OCI-LY1 (cell line): ENCODE results near the gene CPNE5.

Experiments
- EZH2 ChIP-seq: fragments of 200-600 bp; sonication (generic), shearing (Covaris generic); IDR thresholded peaks from 2 replicates; pipeline ENCODE4 v1.8.0; 2017; ENCODE audit warnings: borderline replicate concordance, mixed run types, mild to moderate bottlenecking, antibody characterized with exemption, low read length, moderate library complexity, mixed read lengths
- TF ChIP-seq, protein P1 (sequence below): fragments of 200-600 bp; sonication (generic), shearing (Covaris generic); IDR thresholded peaks from 2 replicates; pipeline ENCODE4 v1.5.1; 2017; ENCODE audit warnings: mild to moderate bottlenecking, antibody characterized with exemption, low read length, moderate library complexity, mixed read lengths

DNA sequence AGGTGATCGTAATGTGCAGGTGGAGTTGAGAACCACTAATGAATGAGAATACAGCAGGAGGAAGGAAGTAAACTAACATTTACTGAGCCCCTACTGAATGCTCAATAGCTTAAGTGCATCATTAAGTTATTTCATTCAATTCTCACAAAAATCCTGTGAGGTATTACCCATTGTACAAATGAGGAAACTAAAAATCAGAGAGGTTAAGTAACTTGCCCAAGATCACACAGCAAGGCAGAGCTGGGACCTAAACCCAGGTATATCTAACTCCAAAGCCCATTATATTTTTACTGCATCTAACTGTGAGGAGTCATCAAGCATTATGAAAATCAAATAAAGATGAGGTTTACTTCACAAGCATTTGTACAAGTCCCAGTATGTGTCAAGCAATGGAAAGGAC is 35.3 kb downstream of the CPNE5 start:
- TF ChIP-seq, protein P1, sequence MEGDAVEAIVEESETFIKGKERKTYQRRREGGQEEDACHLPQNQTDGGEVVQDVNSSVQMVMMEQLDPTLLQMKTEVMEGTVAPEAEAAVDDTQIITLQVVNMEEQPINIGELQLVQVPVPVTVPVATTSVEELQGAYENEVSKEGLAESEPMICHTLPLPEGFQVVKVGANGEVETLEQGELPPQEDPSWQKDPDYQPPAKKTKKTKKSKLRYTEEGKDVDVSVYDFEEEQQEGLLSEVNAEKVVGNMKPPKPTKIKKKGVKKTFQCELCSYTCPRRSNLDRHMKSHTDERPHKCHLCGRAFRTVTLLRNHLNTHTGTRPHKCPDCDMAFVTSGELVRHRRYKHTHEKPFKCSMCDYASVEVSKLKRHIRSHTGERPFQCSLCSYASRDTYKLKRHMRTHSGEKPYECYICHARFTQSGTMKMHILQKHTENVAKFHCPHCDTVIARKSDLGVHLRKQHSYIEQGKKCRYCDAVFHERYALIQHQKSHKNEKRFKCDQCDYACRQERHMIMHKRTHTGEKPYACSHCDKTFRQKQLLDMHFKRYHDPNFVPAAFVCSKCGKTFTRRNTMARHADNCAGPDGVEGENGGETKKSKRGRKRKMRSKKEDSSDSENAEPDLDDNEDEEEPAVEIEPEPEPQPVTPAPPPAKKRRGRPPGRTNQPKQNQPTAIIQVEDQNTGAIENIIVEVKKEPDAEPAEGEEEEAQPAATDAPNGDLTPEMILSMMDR: no peak
- no peak for TF ChIP-seq EZH2
